ENCODE data around the gene PLEKHG4. TPM values are rescaled to one million over a fixed set of nuclear protein-coding genes. Genes with fewer than 3 reads are reported as not detected.
A peak's percentile ranks its signal among the peaks of the same experiment; 100 is the strongest.

Gene PLEKHG4
- total and polyA plus RNA-seq, 9 of the 15 experiments (the other 6 are each of a cell fraction or from before 2014, with no cell fraction given) = 3.7 to 36.8 (median 17.9) TPM

DNA sequence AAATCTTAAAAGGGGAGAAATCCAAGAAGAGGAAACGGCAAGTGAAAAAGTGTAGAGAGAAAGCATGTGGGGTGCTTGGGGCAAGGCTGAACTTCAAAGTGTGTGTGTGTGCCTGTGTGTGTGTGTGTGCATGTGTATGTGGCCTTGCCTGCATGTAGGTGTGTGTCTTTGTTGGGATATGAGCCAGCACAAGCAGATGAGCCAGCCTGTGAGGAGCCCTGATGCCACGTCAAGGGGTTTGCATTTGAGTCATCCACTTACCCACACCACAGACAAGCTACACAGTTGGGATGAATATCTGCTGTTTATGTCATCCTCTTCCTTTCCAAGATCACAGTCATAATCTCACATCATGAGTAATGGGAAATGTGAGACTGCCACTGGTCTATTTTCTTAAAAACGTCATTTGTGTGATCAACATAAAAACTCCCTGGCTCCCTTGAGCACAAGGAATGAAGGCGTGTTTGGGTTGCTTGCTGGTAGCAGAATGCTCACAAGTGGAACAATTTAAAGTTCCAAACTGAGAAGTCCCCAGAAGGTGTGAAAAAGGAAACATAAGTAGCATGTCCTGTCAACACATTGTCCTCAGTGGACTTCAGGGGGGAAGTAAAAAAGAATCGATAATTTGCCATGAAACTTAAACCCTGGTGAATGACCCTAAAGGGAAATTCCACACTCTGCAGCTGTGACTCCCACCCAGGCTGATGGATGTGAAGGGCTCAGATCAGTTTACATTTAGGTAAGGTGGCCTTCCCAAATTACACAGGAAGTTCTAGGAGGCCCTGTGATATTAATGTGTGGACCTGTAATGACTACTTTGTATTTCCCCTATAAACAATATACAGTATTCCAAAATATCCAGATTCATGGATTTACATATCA lies 32.5 kb downstream of the PLEKHG4 start (continued):
- TF ChIP-seq, protein P1, sequence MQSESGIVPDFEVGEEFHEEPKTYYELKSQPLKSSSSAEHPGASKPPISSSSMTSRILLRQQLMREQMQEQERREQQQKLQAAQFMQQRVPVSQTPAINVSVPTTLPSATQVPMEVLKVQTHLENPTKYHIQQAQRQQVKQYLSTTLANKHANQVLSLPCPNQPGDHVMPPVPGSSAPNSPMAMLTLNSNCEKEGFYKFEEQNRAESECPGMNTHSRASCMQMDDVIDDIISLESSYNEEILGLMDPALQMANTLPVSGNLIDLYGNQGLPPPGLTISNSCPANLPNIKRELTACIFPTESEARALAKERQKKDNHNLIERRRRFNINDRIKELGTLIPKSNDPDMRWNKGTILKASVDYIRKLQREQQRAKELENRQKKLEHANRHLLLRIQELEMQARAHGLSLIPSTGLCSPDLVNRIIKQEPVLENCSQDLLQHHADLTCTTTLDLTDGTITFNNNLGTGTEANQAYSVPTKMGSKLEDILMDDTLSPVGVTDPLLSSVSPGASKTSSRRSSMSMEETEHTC (IDR thresholded peaks at IDR 0.05) = no peak
- no peak for TF ChIP-seq ZNF354B (CRISPR knock-in tag; IDR thresholded peaks at IDR 0.05)
- no peak for TF ChIP-seq POLR2G (IDR thresholded peaks at IDR 0.05; ENCODE audit: low read depth, low read length)
- no peak for TF ChIP-seq NCOA4 (IDR thresholded peaks at IDR 0.05; ENCODE audit: partially characterized antibody)
- TF ChIP-seq, protein P2, sequence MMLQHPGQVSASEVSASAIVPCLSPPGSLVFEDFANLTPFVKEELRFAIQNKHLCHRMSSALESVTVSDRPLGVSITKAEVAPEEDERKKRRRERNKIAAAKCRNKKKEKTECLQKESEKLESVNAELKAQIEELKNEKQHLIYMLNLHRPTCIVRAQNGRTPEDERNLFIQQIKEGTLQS (IDR thresholded peaks at IDR 0.05) = peak; percentile 84
- TF ChIP-seq, protein P2 (CRISPR knock-in tag; conservative IDR thresholded peaks at IDR 0.05) = no peak
- TF ChIP-seq HNRNPLL (IDR thresholded peaks at IDR 0.05; ENCODE audit: low read depth, low read length, poor library complexity, severe bottlenecking) = no peak
- TF ChIP-seq RBM34 (IDR thresholded peaks at IDR 0.05; ENCODE audit: borderline replicate concordance, insufficient read depth, low read length) = no peak
- TF ChIP-seq PYGO2 (tag; IDR thresholded peaks at IDR 0.05) = no peak
- no peak for TF ChIP-seq PHF21A (IDR thresholded peaks at IDR 0.05; ENCODE audit: borderline replicate concordance, low read depth)
- TF ChIP-seq ZNF143 (CRISPR knock-in tag; IDR thresholded peaks at IDR 0.05) = no peak
- TF ChIP-seq, protein P3, sequence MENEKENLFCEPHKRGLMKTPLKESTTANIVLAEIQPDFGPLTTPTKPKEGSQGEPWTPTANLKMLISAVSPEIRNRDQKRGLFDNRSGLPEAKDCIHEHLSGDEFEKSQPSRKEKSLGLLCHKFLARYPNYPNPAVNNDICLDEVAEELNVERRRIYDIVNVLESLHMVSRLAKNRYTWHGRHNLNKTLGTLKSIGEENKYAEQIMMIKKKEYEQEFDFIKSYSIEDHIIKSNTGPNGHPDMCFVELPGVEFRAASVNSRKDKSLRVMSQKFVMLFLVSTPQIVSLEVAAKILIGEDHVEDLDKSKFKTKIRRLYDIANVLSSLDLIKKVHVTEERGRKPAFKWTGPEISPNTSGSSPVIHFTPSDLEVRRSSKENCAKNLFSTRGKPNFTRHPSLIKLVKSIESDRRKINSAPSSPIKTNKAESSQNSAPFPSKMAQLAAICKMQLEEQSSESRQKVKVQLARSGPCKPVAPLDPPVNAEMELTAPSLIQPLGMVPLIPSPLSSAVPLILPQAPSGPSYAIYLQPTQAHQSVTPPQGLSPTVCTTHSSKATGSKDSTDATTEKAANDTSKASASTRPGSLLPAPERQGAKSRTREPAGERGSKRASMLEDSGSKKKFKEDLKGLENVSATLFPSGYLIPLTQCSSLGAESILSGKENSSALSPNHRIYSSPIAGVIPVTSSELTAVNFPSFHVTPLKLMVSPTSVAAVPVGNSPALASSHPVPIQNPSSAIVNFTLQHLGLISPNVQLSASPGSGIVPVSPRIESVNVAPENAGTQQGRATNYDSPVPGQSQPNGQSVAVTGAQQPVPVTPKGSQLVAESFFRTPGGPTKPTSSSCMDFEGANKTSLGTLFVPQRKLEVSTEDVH (IDR thresholded peaks at IDR 0.05; ENCODE audit: low read depth, partially characterized antibody) = no peak
- no peak for TF ChIP-seq ZNF384 (IDR thresholded peaks at IDR 0.05; ENCODE audit: low read depth, low read length)
- no peak for TF ChIP-seq ZKSCAN1 (IDR thresholded peaks at IDR 0.05; ENCODE audit: low read depth, low read length)
- no peak for TF ChIP-seq SREBF2 (CRISPR knock-in tag; IDR thresholded peaks at IDR 0.05)
- TF ChIP-seq, protein P4, sequence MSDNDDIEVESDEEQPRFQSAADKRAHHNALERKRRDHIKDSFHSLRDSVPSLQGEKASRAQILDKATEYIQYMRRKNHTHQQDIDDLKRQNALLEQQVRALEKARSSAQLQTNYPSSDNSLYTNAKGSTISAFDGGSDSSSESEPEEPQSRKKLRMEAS (CRISPR knock-in tag; IDR thresholded peaks at IDR 0.05) = no peak
- TF ChIP-seq ZNF584 (CRISPR knock-in tag; IDR thresholded peaks at IDR 0.05; ENCODE audit: low read depth) = no peak
- no peak for TF ChIP-seq ERF (CRISPR knock-in tag; IDR thresholded peaks at IDR 0.05)
- TF ChIP-seq, protein P5, sequence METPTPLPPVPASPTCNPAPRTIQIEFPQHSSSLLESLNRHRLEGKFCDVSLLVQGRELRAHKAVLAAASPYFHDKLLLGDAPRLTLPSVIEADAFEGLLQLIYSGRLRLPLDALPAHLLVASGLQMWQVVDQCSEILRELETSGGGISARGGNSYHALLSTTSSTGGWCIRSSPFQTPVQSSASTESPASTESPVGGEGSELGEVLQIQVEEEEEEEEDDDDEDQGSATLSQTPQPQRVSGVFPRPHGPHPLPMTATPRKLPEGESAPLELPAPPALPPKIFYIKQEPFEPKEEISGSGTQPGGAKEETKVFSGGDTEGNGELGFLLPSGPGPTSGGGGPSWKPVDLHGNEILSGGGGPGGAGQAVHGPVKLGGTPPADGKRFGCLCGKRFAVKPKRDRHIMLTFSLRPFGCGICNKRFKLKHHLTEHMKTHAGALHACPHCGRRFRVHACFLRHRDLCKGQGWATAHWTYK (CRISPR knock-in tag; IDR thresholded peaks at IDR 0.05) = no peak
